DOHH2 (cell line): ENCODE data around the gene LRRC2.

Source experiments
- H3F3A ChIP-seq: fragments of 200-600 bp; sonication (generic), shearing (Covaris generic); 2 replicates; pipeline ENCODE4 v1.6.0; 2016; ENCODE audit warnings: antibody characterized with exemption, mild to moderate bottlenecking; ENCODE audit not compliant: control insufficient read depth, insufficient read depth
- H3K27ac ChIP-seq: fragments of 200-600 bp; sonication (generic); 2 replicates; pipeline ENCODE4 v1.5.1; 2014; ENCODE audit warnings: low read depth, mild to moderate bottlenecking, low read length, moderate library complexity
- H3K27me3 ChIP-seq: fragments of 200-600 bp; sonication (generic); 2 replicates; pipeline ENCODE4 v1.6.1; 2014; ENCODE audit warnings: mild to moderate bottlenecking, low read length, mixed read lengths; ENCODE audit not compliant: control insufficient read depth
- H3K36me3 ChIP-seq: fragments of 200-600 bp; sonication (generic); 2 replicates; pipeline ENCODE4 v1.6.1; 2014; ENCODE audit warnings: mild to moderate bottlenecking, low read length, moderate library complexity, mixed read lengths; ENCODE audit not compliant: control insufficient read depth
- H3K4me1 ChIP-seq: fragments of 200-600 bp; sonication (generic); 2 replicates; pipeline ENCODE4 v1.6.1; 2014; ENCODE audit warnings: mild to moderate bottlenecking, low read length, mixed read lengths; ENCODE audit not compliant: control insufficient read depth
- H3K4me2 ChIP-seq: fragments of 200-600 bp; sonication (generic); 2 replicates; pipeline ENCODE4 v1.6.0; 2014; ENCODE audit warnings: mild to moderate bottlenecking, low read length, moderate library complexity
- H3K4me3 ChIP-seq: fragments of 200-600 bp; sonication (generic); 2 replicates; pipeline ENCODE4 v1.5.1; 2014; ENCODE audit warnings: mild to moderate bottlenecking, low read length, mixed read lengths
- H3K79me2 ChIP-seq: fragments of 200-600 bp; sonication (generic); 2 replicates; pipeline ENCODE4 v1.6.1; 2014; ENCODE audit warnings: mild to moderate bottlenecking, low read length, mixed read lengths; ENCODE audit not compliant: control insufficient read depth
- H3K9me2 ChIP-seq: fragments of 200-600 bp; sonication (generic); replicated peaks from 2 replicates; pipeline ENCODE4 v1.6.1; 2014; ENCODE audit warnings: mild to moderate bottlenecking, low read length, mixed read lengths; ENCODE audit not compliant: control insufficient read depth
- H3K9me3 ChIP-seq: fragments of 200-600 bp; sonication (generic); 2 replicates; pipeline ENCODE4 v1.6.1; 2014; ENCODE audit warnings: antibody characterized with exemption, low read length, mixed read lengths; ENCODE audit not compliant: control insufficient read depth, insufficient read depth
- H4K20me1 ChIP-seq: fragments of 200-600 bp; sonication (generic); 2 replicates; pipeline ENCODE4 v1.6.0; 2014; ENCODE audit warnings: low read depth, mild to moderate bottlenecking, antibody characterized with exemption, low read length, moderate library complexity; ENCODE audit not compliant: control insufficient read depth, insufficient read depth
- EZH2phosphoT487 ChIP-seq: fragments of 200-600 bp; sonication (generic); IDR thresholded peaks from 2 replicates; pipeline ENCODE4 v1.6.1; 2017; ENCODE audit warnings: borderline replicate concordance, mild to moderate bottlenecking, antibody characterized with exemption, low read length, moderate library complexity, mixed read lengths
- TF ChIP-seq, protein P1 (sequence below): fragments of 200-600 bp; sonication (generic); IDR thresholded peaks from one replicate; pipeline ENCODE4 v1.5.1; 2014; ENCODE audit warnings: antibody characterized with exemption, mild to moderate bottlenecking, low read depth, low read length; ENCODE audit not compliant: poor library complexity, severe bottlenecking

LRRC2 gene

DNA sequence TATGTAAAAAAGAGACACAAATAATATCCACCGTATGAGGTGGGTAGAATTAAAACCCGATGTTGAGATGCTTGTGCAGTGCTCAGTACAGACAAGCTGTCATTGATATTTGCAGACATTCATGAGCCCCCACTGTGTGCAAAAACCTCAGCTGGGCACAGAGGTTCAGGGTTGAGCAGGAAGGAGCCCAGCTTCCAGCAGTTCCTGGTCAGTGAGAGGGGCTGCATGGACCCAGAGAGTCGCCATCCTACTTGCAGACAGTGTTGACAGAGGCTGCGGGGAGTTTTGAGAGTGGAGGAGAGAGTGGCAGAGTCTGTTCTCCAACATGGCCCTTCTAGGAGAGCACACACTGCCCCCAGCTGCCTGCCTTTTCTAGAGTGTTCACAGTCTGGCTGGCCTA is 95.3 kb downstream of the LRRC2 start:
- Histone ChIP-seq H3K4me2 (no peak overlapping the region), H3K4me1 (no peaks in the 10 kb centered on the region), H3K9me2 (no peaks in the 10 kb centered on the region), H3K79me2 (no peaks in the 10 kb centered on the region), H3K4me3 (no peak overlapping the region), H3K27me3 (peaks cover 30% of the 10 kb centered on the region), H3K36me3 (no peaks in the 10 kb centered on the region), H3K27ac (no peak overlapping the region), H3F3A (no peaks in the 10 kb centered on the region), H3K9me3 (no peaks in the 10 kb centered on the region), H4K20me1 (no peaks in the 10 kb centered on the region)
- TF ChIP-seq EZH2phosphoT487: no peak
- TF ChIP-seq, protein P1, sequence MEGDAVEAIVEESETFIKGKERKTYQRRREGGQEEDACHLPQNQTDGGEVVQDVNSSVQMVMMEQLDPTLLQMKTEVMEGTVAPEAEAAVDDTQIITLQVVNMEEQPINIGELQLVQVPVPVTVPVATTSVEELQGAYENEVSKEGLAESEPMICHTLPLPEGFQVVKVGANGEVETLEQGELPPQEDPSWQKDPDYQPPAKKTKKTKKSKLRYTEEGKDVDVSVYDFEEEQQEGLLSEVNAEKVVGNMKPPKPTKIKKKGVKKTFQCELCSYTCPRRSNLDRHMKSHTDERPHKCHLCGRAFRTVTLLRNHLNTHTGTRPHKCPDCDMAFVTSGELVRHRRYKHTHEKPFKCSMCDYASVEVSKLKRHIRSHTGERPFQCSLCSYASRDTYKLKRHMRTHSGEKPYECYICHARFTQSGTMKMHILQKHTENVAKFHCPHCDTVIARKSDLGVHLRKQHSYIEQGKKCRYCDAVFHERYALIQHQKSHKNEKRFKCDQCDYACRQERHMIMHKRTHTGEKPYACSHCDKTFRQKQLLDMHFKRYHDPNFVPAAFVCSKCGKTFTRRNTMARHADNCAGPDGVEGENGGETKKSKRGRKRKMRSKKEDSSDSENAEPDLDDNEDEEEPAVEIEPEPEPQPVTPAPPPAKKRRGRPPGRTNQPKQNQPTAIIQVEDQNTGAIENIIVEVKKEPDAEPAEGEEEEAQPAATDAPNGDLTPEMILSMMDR: no peak

DNA sequence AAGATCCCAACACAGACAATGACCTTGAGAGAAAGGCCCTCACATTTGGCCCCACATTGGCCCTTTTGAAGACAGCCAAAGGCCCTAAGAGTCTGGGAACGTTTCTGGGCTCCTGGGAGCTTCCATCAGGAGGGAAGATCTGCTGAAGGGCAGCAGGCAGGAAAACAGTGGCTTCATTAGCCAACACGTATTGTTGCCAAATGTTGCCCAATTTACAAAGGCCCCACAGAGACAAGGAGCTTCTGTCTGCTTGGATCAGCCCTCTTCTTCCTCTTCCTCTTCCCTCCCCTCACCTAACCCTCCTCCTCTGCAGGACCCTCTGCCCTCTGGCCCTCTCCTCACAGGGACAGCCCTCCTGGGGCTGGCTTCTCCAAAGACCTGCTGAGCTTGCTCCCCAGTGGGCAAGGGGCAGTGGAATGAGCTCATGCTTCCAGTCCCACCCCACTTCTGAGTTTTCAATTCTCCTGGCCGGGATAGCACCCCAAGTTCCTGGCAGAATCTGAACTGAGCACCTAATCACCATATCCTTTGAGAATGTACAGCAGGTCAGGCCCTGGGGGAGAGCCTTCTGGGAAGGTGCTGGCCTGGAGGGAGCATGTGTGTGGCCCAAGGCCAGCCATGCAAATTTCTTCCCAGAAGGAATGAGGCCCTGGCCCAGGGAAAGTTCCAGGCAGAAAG is 96.3 kb downstream of the LRRC2 start:
- Histone ChIP-seq H3K4me2 (no peak overlapping the region), H3K36me3 (no peaks in the 10 kb centered on the region), H3K4me3 (no peak overlapping the region), H3K9me2 (no peaks in the 10 kb centered on the region), H3K9me3 (no peaks in the 10 kb centered on the region), H3K79me2 (no peaks in the 10 kb centered on the region), H4K20me1 (no peaks in the 10 kb centered on the region), H3K4me1 (no peaks in the 10 kb centered on the region), H3F3A (no peaks in the 10 kb centered on the region), H3K27ac (no peak overlapping the region), H3K27me3 (peaks cover 29% of the 10 kb centered on the region)
- TF ChIP-seq, protein P1: no peak
- no peak for TF ChIP-seq EZH2phosphoT487

DNA sequence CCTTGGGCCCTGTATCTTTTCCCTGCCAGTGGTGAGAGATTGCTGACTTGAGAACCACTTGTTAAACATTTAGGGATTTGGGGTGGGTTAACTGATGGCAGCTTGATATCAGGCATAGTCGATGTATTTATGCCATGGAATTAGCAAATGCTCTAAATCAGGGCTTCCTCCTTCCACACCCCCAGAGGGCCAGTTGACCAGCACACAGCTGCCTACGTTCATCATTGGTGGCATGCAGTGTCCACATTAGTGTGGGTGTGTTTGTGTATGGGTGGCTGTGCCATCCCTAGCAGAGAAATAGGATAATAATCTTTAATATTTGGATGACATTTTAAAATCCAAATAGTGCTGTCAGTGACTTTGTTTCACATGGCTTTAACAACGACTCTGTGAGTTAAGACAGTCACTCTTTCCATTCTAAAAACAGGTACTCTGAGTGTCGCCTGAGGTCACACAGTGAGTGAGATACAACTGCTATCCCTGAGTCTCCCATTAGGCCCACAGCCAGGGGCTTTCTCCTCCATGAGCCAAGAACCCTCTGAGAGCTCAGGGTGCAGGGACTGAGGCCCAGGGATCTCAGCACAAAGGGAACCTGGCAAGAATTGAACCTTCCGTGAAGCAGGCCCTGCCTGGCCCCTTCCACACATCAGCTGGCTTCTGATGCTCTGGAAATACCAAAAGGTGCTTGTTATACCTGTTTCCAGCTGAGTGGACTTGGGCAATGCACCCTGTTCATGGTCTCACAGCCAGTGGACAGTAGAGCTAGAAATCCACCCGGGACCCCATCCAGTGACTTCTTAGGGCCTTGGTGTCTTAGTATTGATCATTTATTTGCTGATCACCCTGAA is 97.1 kb downstream of the LRRC2 start:
- H3K27ac ChIP-seq: no peak overlapping the region
- no peak overlapping the region for H3K4me2 ChIP-seq
- H3K4me3 ChIP-seq: no peak overlapping the region
- TF ChIP-seq, protein P1: no peak
- no peak for TF ChIP-seq EZH2phosphoT487
- H3K79me2 ChIP-seq: no peaks in the 10 kb centered on the region
- H3K4me1 ChIP-seq: no peaks in the 10 kb centered on the region
- peaks cover 24% of the 10 kb centered on the region for H3K27me3 ChIP-seq
- H4K20me1 ChIP-seq: no peaks in the 10 kb centered on the region
- H3F3A ChIP-seq: no peaks in the 10 kb centered on the region
- H3K9me2 ChIP-seq: no peaks in the 10 kb centered on the region
- H3K9me3 ChIP-seq: no peaks in the 10 kb centered on the region
- no peaks in the 10 kb centered on the region for H3K36me3 ChIP-seq
